Central memory CD8-positive, alpha-beta T cell (primary cell): ENCODE results near the gene SHOX.
A peak's percentile ranks its signal among the peaks of the same experiment; 100 is the strongest.

ENCODE experiments used
- ATAC-seq: fragments of 150-1000 bp; cut with Tn5 transposase; replicated peaks from 2 replicates; pipeline ENCODE4 v1.10.0; 2022; ENCODE audit warnings: mild to moderate bottlenecking, moderate FRiP score, moderate number of reproducible peaks; ENCODE audit not compliant: poor library complexity, severe bottlenecking; ENCODE audit errors: extremely low read depth
- DNase-seq, 2 donors: peaks; one replicate each; pipeline ENCODE4 v3.0.0; 2021; ENCODE audit warnings: low spot score in 2 of 2
- H3K27ac Mint-ChIP-seq: one replicate; pipeline ENCODE4 v1.8.0; 2022; ENCODE audit warnings: low read depth, mild to moderate bottlenecking, moderate library complexity, mixed read lengths
- H3K27me3 Mint-ChIP-seq: one replicate; pipeline ENCODE4 v1.8.0; 2022; ENCODE audit warnings: mixed read lengths
- H3K36me3 Mint-ChIP-seq: one replicate; pipeline ENCODE4 v1.8.0; 2022; ENCODE audit warnings: mild to moderate bottlenecking, moderate library complexity, mixed read lengths; ENCODE audit not compliant: insufficient read depth
- H3K4me1 Mint-ChIP-seq: one replicate; pipeline ENCODE4 v1.8.0; 2022; ENCODE audit warnings: mixed read lengths
- H3K4me3 Mint-ChIP-seq: one replicate; pipeline ENCODE4 v1.8.0; 2022; ENCODE audit warnings: mild to moderate bottlenecking, moderate library complexity, mixed read lengths
- H3K9me3 Mint-ChIP-seq: one replicate; pipeline ENCODE4 v1.8.0; 2022; ENCODE audit warnings: mixed read lengths

SHOX gene

GRCh38 chrX:670645-671044 lies 40.1 kb downstream of the SHOX start:
- Mint-ChIP-seq H3K9me3 (peaks cover 6% of the 10 kb centered on the region), H3K27ac (no peak overlapping the region), H3K36me3 (peaks cover 6% of the 10 kb centered on the region), H3K4me1 (no peaks in the 10 kb centered on the region), H3K27me3 (no peaks in the 10 kb centered on the region), H3K4me3 (no peak overlapping the region)
- DNase-seq (no peak), ATAC-seq (no peak)

GRCh38 chrX:672931-673330 lies 42.3 kb downstream of the SHOX start:
- DNase-seq (no peak), ATAC-seq (no peak)
- H3K9me3 Mint-ChIP-seq = peaks cover 6% of the 10 kb centered on the region
- H3K4me1 Mint-ChIP-seq = no peaks in the 10 kb centered on the region
- H3K27me3 Mint-ChIP-seq = no peaks in the 10 kb centered on the region
- no peak overlapping the region for H3K27ac Mint-ChIP-seq
- peaks cover 9% of the 10 kb centered on the region for H3K36me3 Mint-ChIP-seq
- H3K4me3 Mint-ChIP-seq = no peak overlapping the region

- Mint-ChIP-seq H3K4me1 (no peaks in the 10 kb centered on the region), H3K36me3 (peaks cover 7% of the 10 kb centered on the region), H3K27me3 (no peaks in the 10 kb centered on the region), H3K27ac (peak overlapping the region; percentile 64), H3K4me3 (no peak overlapping the region), H3K9me3 (peaks cover 15% of the 10 kb centered on the region)
- ATAC-seq = no peak
- DNase-seq = no peak
Observed at GRCh38 chrX:675279-675954, 44.8 kb downstream of the SHOX start.

GRCh38 chrX:675955-676295 lies 45.3 kb downstream of the SHOX start:
- DNase-seq (no peak), ATAC-seq (no peak)
- Mint-ChIP-seq H3K9me3 (peaks cover 15% of the 10 kb centered on the region), H3K36me3 (peaks cover 7% of the 10 kb centered on the region), H3K27ac (peak overlapping the region; percentile 63), H3K4me1 (no peaks in the 10 kb centered on the region), H3K27me3 (no peaks in the 10 kb centered on the region), H3K4me3 (no peak overlapping the region)

GRCh38 chrX:677376-677775 lies 46.8 kb downstream of the SHOX start:
- Mint-ChIP-seq H3K4me3 (no peak overlapping the region), H3K36me3 (peaks cover 7% of the 10 kb centered on the region), H3K9me3 (peaks cover 28% of the 10 kb centered on the region), H3K27ac (peak overlapping the region; percentile 41), H3K27me3 (no peaks in the 10 kb centered on the region), H3K4me1 (no peaks in the 10 kb centered on the region)
- ATAC-seq (no peak), DNase-seq (no peak)

GRCh38 chrX:679291-679979 lies 48.8 kb downstream of the SHOX start:
- Mint-ChIP-seq H3K4me1 (no peaks in the 10 kb centered on the region), H3K36me3 (peaks cover 7% of the 10 kb centered on the region), H3K27ac (no peak overlapping the region), H3K4me3 (no peak overlapping the region), H3K27me3 (no peaks in the 10 kb centered on the region), H3K9me3 (peaks cover 27% of the 10 kb centered on the region)
- DNase-seq (no peak), ATAC-seq (no peak)

- Mint-ChIP-seq H3K27me3 (no peaks in the 10 kb centered on the region), H3K4me3 (no peak overlapping the region), H3K4me1 (no peaks in the 10 kb centered on the region), H3K27ac (no peak overlapping the region), H3K9me3 (peaks cover 27% of the 10 kb centered on the region), H3K36me3 (peaks cover 5% of the 10 kb centered on the region)
- DNase-seq = no peak
- no peak for ATAC-seq
Observed at GRCh38 chrX:680062-680461, 49.5 kb downstream of the SHOX start.

GRCh38 chrX:681989-682388 lies 51.4 kb downstream of the SHOX start:
- ATAC-seq (no peak), DNase-seq (no peak)
- H3K27me3 Mint-ChIP-seq = no peaks in the 10 kb centered on the region
- peaks cover 35% of the 10 kb centered on the region for H3K9me3 Mint-ChIP-seq
- no peaks in the 10 kb centered on the region for H3K4me1 Mint-ChIP-seq
- no peak overlapping the region for H3K4me3 Mint-ChIP-seq
- H3K27ac Mint-ChIP-seq = no peak overlapping the region
- H3K36me3 Mint-ChIP-seq = no peaks in the 10 kb centered on the region

GRCh38 chrX:682892-683291 lies 52.3 kb downstream of the SHOX start:
- Mint-ChIP-seq H3K4me1 (no peaks in the 10 kb centered on the region), H3K27ac (no peak overlapping the region)
- ATAC-seq = no peak

GRCh38 chrX:683576-683975 lies 53.0 kb downstream of the SHOX start:
- DNase-seq (no peak), ATAC-seq (no peak)
- Mint-ChIP-seq H3K4me1 (no peaks in the 10 kb centered on the region), H3K27ac (no peak overlapping the region), H3K4me3 (no peak overlapping the region), H3K36me3 (no peaks in the 10 kb centered on the region), H3K9me3 (peaks cover 35% of the 10 kb centered on the region), H3K27me3 (no peaks in the 10 kb centered on the region)

More at GRCh38 chrX:682892-683291, 52.3 kb downstream of the SHOX start:
- no peak for DNase-seq
- Mint-ChIP-seq H3K4me3 (no peak overlapping the region), H3K36me3 (no peaks in the 10 kb centered on the region), H3K27me3 (no peaks in the 10 kb centered on the region), H3K9me3 (peaks cover 35% of the 10 kb centered on the region)

- H3K4me1 Mint-ChIP-seq = no peaks in the 10 kb centered on the region
- no peak overlapping the region for H3K4me3 Mint-ChIP-seq
- DNase-seq (no peak), ATAC-seq (no peak)
- peaks cover 31% of the 10 kb centered on the region for H3K9me3 Mint-ChIP-seq
- no peaks in the 10 kb centered on the region for H3K27me3 Mint-ChIP-seq
- no peaks in the 10 kb centered on the region for H3K36me3 Mint-ChIP-seq
- no peak overlapping the region for H3K27ac Mint-ChIP-seq
Observed at GRCh38 chrX:685120-686032, 54.8 kb downstream of the SHOX start.

GRCh38 chrX:689983-690382 lies 59.4 kb downstream of the SHOX start:
- Mint-ChIP-seq H3K4me3 (no peak overlapping the region), H3K9me3 (peaks cover 13% of the 10 kb centered on the region), H3K4me1 (no peaks in the 10 kb centered on the region), H3K36me3 (no peaks in the 10 kb centered on the region), H3K27me3 (no peaks in the 10 kb centered on the region), H3K27ac (no peak overlapping the region)
- no peak for ATAC-seq
- no peak for DNase-seq
